Activated CD4-positive, alpha-beta T cell treated with anti-CD3 and anti-CD28 coated beads for 48 hours (primary cell): ENCODE measurements around the gene PDZRN4.
"Not testable (repeated sequence)": the region's sequence is repeated elsewhere in the genome, so short reads cannot be mapped to it uniquely, and the experiment has no call there.

Source experiments
- DNase-seq: peaks from one replicate; pipeline ENCODE4 v3.0.0-alpha.2; 2020

The PDZRN4 gene

GRCh38 chr12:41217727-41218126 is 29.6 kb downstream of the PDZRN4 start:
- no peak for DNase-seq

GRCh38 chr12:41220931-41221330 is 32.8 kb downstream of the PDZRN4 start:
- no peak for DNase-seq

- DNase-seq: no peak
These were observed 33.4 kb downstream of the PDZRN4 start for GRCh38 chr12:41221491-41221890.

GRCh38 chr12:41223600-41223999 is 35.5 kb downstream of the PDZRN4 start:
- no peak for DNase-seq

- no peak for DNase-seq
These were observed 35.9 kb downstream of the PDZRN4 start for GRCh38 chr12:41224066-41224465.

GRCh38 chr12:41225179-41225578 is 37.1 kb downstream of the PDZRN4 start:
- DNase-seq: no peak

GRCh38 chr12:41228066-41228820 is 40.1 kb downstream of the PDZRN4 start:
- DNase-seq: no peak

- no peak for DNase-seq
These were observed 42.6 kb downstream of the PDZRN4 start for GRCh38 chr12:41230756-41231155.

GRCh38 chr12:41234692-41235091 is 46.6 kb downstream of the PDZRN4 start:
- no peak for DNase-seq

- no peak for DNase-seq
These were observed 54.5 kb downstream of the PDZRN4 start for GRCh38 chr12:41242603-41243002.

- DNase-seq: no peak
These were observed 60.3 kb downstream of the PDZRN4 start for GRCh38 chr12:41248391-41248790.

- no peak for DNase-seq
These were observed 62.6 kb downstream of the PDZRN4 start for GRCh38 chr12:41250748-41251147.

- DNase-seq: no peak
These were observed 66.1 kb downstream of the PDZRN4 start for GRCh38 chr12:41254004-41254914.

- DNase-seq: not testable (repeated sequence)
These were observed 75.1 kb downstream of the PDZRN4 start for GRCh38 chr12:41263196-41263595.

- DNase-seq: no peak
These were observed 76.2 kb downstream of the PDZRN4 start for GRCh38 chr12:41264281-41264680.

- DNase-seq: no peak
These were observed 80.9 kb downstream of the PDZRN4 start for GRCh38 chr12:41269056-41269455.

- no peak for DNase-seq
These were observed 83.4 kb downstream of the PDZRN4 start for GRCh38 chr12:41271489-41271888.

- DNase-seq: no peak
These were observed 86.5 kb downstream of the PDZRN4 start for GRCh38 chr12:41274643-41275042.

- DNase-seq: peak; percentile 15
These were observed 89.2 kb downstream of the PDZRN4 start for GRCh38 chr12:41277100-41277945.

GRCh38 chr12:41277946-41278267 is 89.8 kb downstream of the PDZRN4 start:
- DNase-seq: no peak

- DNase-seq: not testable (repeated sequence)
These were observed 92.4 kb downstream of the PDZRN4 start for GRCh38 chr12:41280341-41281095.

- DNase-seq: not testable (repeated sequence)
These were observed 97.3 kb downstream of the PDZRN4 start for GRCh38 chr12:41285470-41285869.
